HL-60 (cell line): ENCODE measurements around the gene DNAL4.

ENCODE experiments used
- DNase-seq, 2 experiments: peaks; one replicate each; pipeline ENCODE4 v3.0.0-alpha.2; 2010 to 2020; ENCODE audit warnings: low read depth in 1 of 2, low spot score in 1 of 2
- H3K27ac ChIP-seq: fragments of 250-450 bp; sonication (Bioruptor Pico); replicated peaks from 2 replicates; pipeline ENCODE4 v1.5.1; 2020; ENCODE audit warnings: mild to moderate bottlenecking, moderate library complexity
- H3K27me3 ChIP-seq: fragments of 250-450 bp; sonication (Bioruptor Pico); 2 replicates; pipeline ENCODE4 v1.5.1; 2021; ENCODE audit warnings: mild to moderate bottlenecking, moderate library complexity; ENCODE audit not compliant: insufficient read depth, poor library complexity, severe bottlenecking
- H3K4me3 ChIP-seq: replicated peaks from 2 replicates; pipeline ENCODE4 v1.5.1; 2011; ENCODE audit warnings: mild to moderate bottlenecking, control low read depth, low read length; ENCODE audit not compliant: insufficient read depth
- CTCF ChIP-seq: IDR thresholded peaks from one replicate; pipeline ENCODE4 v1.5.1; 2011; ENCODE audit warnings: low read length, control low read depth, inconsistent platforms; ENCODE audit not compliant: insufficient read depth
- GABPA ChIP-seq: IDR thresholded peaks from 2 replicates; pipeline ENCODE4 v1.6.1; 2012; ENCODE audit warnings: low read depth
- POLR2AphosphoS5 ChIP-seq: IDR thresholded peaks from 2 replicates; pipeline ENCODE4 v1.6.1; 2012; ENCODE audit warnings: low read depth
- REST ChIP-seq: IDR thresholded peaks from 2 replicates; pipeline ENCODE4 v1.6.1; 2012; ENCODE audit warnings: low read depth; ENCODE audit not compliant: insufficient replicate concordance
- SPI1 ChIP-seq: IDR thresholded peaks from 2 replicates; pipeline ENCODE4 v1.6.1; 2012; ENCODE audit warnings: low read depth, mild to moderate bottlenecking, borderline replicate concordance
- long read RNA-seq: library from polyadenylated mRNA; unstranded; transcript quantifications from one replicate; pipeline ENCODE4 v2.0.0, GENCODE V29; 2020

DNAL4 gene
- long read RNA-seq, transcript DNAL4-201 (4 exons, 1,504 nt), result major isoform, 33 of 37 reads
- long read RNA-seq, partial matches to known transcripts, result 0 of 37 reads
- long read RNA-seq, other reads (novel, unspliced or antisense), result 3 of 37 reads

GRCh38 chr22:38793721-38794466 lies at the start of gene DNAL4:
Gene DNAL4, minus strand, starts transcription at chr22:38794143. Its CDS starts 11,412 bp downstream, at chr22:38782731.
- H3K4me3 ChIP-seq, result peak within 1 kb of the TSS; percentile 98
- TF ChIP-seq GABPA, result peak; percentile 89
- TF ChIP-seq REST, result no peak
- peak; percentile 64; the same call in 1 of the 2 replicates for TF ChIP-seq SPI1
- no peak for TF ChIP-seq CTCF
- no peak for TF ChIP-seq POLR2AphosphoS5
- peak within 1 kb of the TSS; percentile 63 for H3K27ac ChIP-seq
- H3K27me3 ChIP-seq, result no peaks in the 10 kb centered on the region
- peak; percentile 93 to 98 for DNase-seq

GRCh38 chr22:38843201-38843656 lies 49.3 kb upstream of the DNAL4 start:
- peak; percentile 25 to 62 for DNase-seq
- Histone ChIP-seq H3K27me3 (peaks cover 48% of the 10 kb centered on the region), H3K4me3 (no peak overlapping the region), H3K27ac (no peak overlapping the region)
- no peak for TF ChIP-seq REST
- no peak for TF ChIP-seq SPI1
- no peak for TF ChIP-seq GABPA
- TF ChIP-seq CTCF, result no peak
- no peak for TF ChIP-seq POLR2AphosphoS5

- no peak for DNase-seq
- Histone ChIP-seq H3K4me3 (no peak overlapping the region), H3K27me3 (peaks cover 50% of the 10 kb centered on the region), H3K27ac (no peak overlapping the region)
- TF ChIP-seq POLR2AphosphoS5 (no peak), REST (no peak), GABPA (no peak), CTCF (no peak), SPI1 (no peak)
Observed at GRCh38 chr22:38842512-38843200, 48.7 kb upstream of the DNAL4 start.
